Measurements from ENCODE around the gene UACA. TPM values are rescaled to one million over a fixed set of nuclear protein-coding genes. Genes with fewer than 3 reads are reported as not detected.
"Not testable (repeated sequence)": the region's sequence is repeated elsewhere in the genome, so short reads cannot be mapped to it uniquely, and the experiment has no call there.

The UACA gene
- total and polyA plus RNA-seq, 2 experiments from 2014 or later = 64.0 to 135 TPM

- H3K4me1 ChIP-seq (ENCODE audit: insufficient read depth) = peaks cover 34% of the 10 kb centered on the region
- TF ChIP-seq EZH2 (IDR thresholded peaks at IDR 0.05; ENCODE audit: insufficient read depth, poor library complexity, severe bottlenecking) (no peak), EZH2phosphoT487 (IDR thresholded peaks at IDR 0.05; ENCODE audit: insufficient read depth, low read depth) (no peak)
- peaks cover 98% of the 10 kb centered on the region for H3K79me2 ChIP-seq (ENCODE audit: insufficient read depth)
- no peaks in the 10 kb centered on the region for H3K9me2 ChIP-seq (ENCODE audit: insufficient read depth)
- in situ Hi-C loops (cut with MboI) = no loop called here
- 2 to 5% methylated on average over 2 of the region's 2 CpGs for WGBS, 2 experiments (ENCODE audit: low coverage in 1 of 2, low lambda C conversion rate in 2 of 2, missing lambda C conversion rate in 2 of 2)
- H3K4me3 ChIP-seq = 0 out of 2 replicates have a peak overlapping the region, but pooled peaks have one; percentile 4
- no peaks in the 10 kb centered on the region for H3K27me3 ChIP-seq (replicated peaks; ENCODE audit: insufficient read depth)
- H3K4me2 ChIP-seq (ENCODE audit: unreplicated experiment) = peak overlapping the region; percentile 87
- H3F3A ChIP-seq (ENCODE audit: insufficient read depth) = peaks cover 32% of the 10 kb centered on the region
- H4K20me1 ChIP-seq (ENCODE audit: insufficient read depth) = no peaks in the 10 kb centered on the region
- H3K36me3 ChIP-seq (ENCODE audit: low read depth) = no peaks in the 10 kb centered on the region
- H3K9ac ChIP-seq = peak overlapping the region; percentile 44
- no peaks in the 10 kb centered on the region for H3K9me3 ChIP-seq (ENCODE audit: low read depth)
- peak; percentile 78 for DNase-seq
- no peak overlapping the region for H2AFZ ChIP-seq
- peak overlapping the region; percentile 67 for H3K27ac ChIP-seq
These were observed 21.6 kb downstream of the UACA start for GRCh38 chr15:70741677-70742293.

- no peaks in the 10 kb centered on the region for H3K27me3 ChIP-seq (replicated peaks; ENCODE audit: insufficient read depth)
- no peaks in the 10 kb centered on the region for H3K9me3 ChIP-seq (ENCODE audit: low read depth)
- 0 to 18% methylated on average over 1 of the region's 1 CpG for WGBS, 2 experiments (ENCODE audit: low coverage in 1 of 2, low lambda C conversion rate in 2 of 2, missing lambda C conversion rate in 2 of 2)
- no peak for TF ChIP-seq EZH2 (IDR thresholded peaks at IDR 0.05; ENCODE audit: insufficient read depth, poor library complexity, severe bottlenecking)
- TF ChIP-seq EZH2phosphoT487 (IDR thresholded peaks at IDR 0.05; ENCODE audit: insufficient read depth, low read depth) = no peak
- H3K27ac ChIP-seq = peak overlapping the region; percentile 67
- H3K4me3 ChIP-seq = no peak overlapping the region
- peaks cover 32% of the 10 kb centered on the region for H3F3A ChIP-seq (ENCODE audit: insufficient read depth)
- H3K9ac ChIP-seq = peak overlapping the region; percentile 44
- H3K36me3 ChIP-seq (ENCODE audit: low read depth) = no peaks in the 10 kb centered on the region
- no peak overlapping the region for H2AFZ ChIP-seq
- in situ Hi-C loops (cut with MboI) = no loop called here
- H4K20me1 ChIP-seq (ENCODE audit: insufficient read depth) = no peaks in the 10 kb centered on the region
- DNase-seq = peak; percentile 89
- peaks cover 34% of the 10 kb centered on the region for H3K4me1 ChIP-seq (ENCODE audit: insufficient read depth)
- H3K9me2 ChIP-seq (ENCODE audit: insufficient read depth) = no peaks in the 10 kb centered on the region
- H3K79me2 ChIP-seq (ENCODE audit: insufficient read depth) = peaks cover 98% of the 10 kb centered on the region
- peak overlapping the region; percentile 87 for H3K4me2 ChIP-seq (ENCODE audit: unreplicated experiment)
These were observed 22.2 kb downstream of the UACA start for GRCh38 chr15:70741107-70741531.

GRCh38 chr15:70735040-70735439 is 28.3 kb downstream of the UACA start:
- H3K36me3 ChIP-seq (ENCODE audit: low read depth); H3K27me3 ChIP-seq (replicated peaks; ENCODE audit: insufficient read depth); H3K4me1 ChIP-seq (ENCODE audit: insufficient read depth); DNase-seq; in situ Hi-C loops (cut with MboI); H2AFZ ChIP-seq; H4K20me1 ChIP-seq (ENCODE audit: insufficient read depth); H3K27ac ChIP-seq; H3K4me2 ChIP-seq (ENCODE audit: unreplicated experiment); H3K9me3 ChIP-seq (ENCODE audit: low read depth); H3K4me3 ChIP-seq; H3K9me2 ChIP-seq (ENCODE audit: insufficient read depth); H3K9ac ChIP-seq: not testable (repeated sequence)
- WGBS, 2 experiments (ENCODE audit: low coverage in 1 of 2, low lambda C conversion rate in 2 of 2, missing lambda C conversion rate in 2 of 2) = 94 to 97% methylated on average over 2 of the region's 3 CpGs
- Histone ChIP-seq H3F3A (ENCODE audit: insufficient read depth) (peaks cover 13% of the 10 kb centered on the region; the same call in 1 of the 2 replicates), H3K79me2 (ENCODE audit: insufficient read depth) (peaks cover 50% of the 10 kb centered on the region)

- no peak for DNase-seq
- peaks cover 53% of the 10 kb centered on the region for H3K79me2 ChIP-seq (ENCODE audit: insufficient read depth)
- WGBS, 2 experiments (ENCODE audit: low coverage in 1 of 2, low lambda C conversion rate in 2 of 2, missing lambda C conversion rate in 2 of 2) = 93 to 94% methylated on average over 5 of the region's 5 CpGs
These were observed 34.2 kb downstream of the UACA start for GRCh38 chr15:70729164-70729563.

More at GRCh38 chr15:70729164-70729563, 34.2 kb downstream of the UACA start:
- Histone ChIP-seq H4K20me1 (ENCODE audit: insufficient read depth) (no peaks in the 10 kb centered on the region), H3K9ac (no peak overlapping the region), H2AFZ (no peak overlapping the region), H3K27me3 (replicated peaks; ENCODE audit: insufficient read depth) (no peaks in the 10 kb centered on the region), H3F3A (ENCODE audit: insufficient read depth) (peaks cover 4% of the 10 kb centered on the region; the same call in 1 of the 2 replicates), H3K36me3 (ENCODE audit: low read depth) (no peaks in the 10 kb centered on the region), H3K9me3 (ENCODE audit: low read depth) (no peaks in the 10 kb centered on the region), H3K4me3 (no peak overlapping the region), H3K4me1 (ENCODE audit: insufficient read depth) (peaks cover 11% of the 10 kb centered on the region; the same call in 1 of the 2 replicates), H3K4me2 (ENCODE audit: unreplicated experiment) (no peak overlapping the region), H3K27ac (no peak overlapping the region), H3K9me2 (ENCODE audit: insufficient read depth) (no peaks in the 10 kb centered on the region)
- TF ChIP-seq EZH2 (IDR thresholded peaks at IDR 0.05; ENCODE audit: insufficient read depth, poor library complexity, severe bottlenecking) (no peak), EZH2phosphoT487 (IDR thresholded peaks at IDR 0.05; ENCODE audit: insufficient read depth, low read depth) (no peak)
- in situ Hi-C loops (cut with MboI) = no loop called here

Data from GM23248 (cell line).